Ascending aorta (tissue), 2 donors: Measurements from ENCODE around the gene ZNF496. TPM values are rescaled to one million over a fixed set of nuclear protein-coding genes. Genes with fewer than 3 reads are reported as not detected.

Experiments used
- DNase-seq, 2 donors: peaks; one replicate each; pipeline ENCODE4 v3.0.0-alpha.2; 2019; ENCODE audit warnings: low spot score in 2 of 2
- H3K27ac ChIP-seq, 2 donors: fragments of 200-600 bp; sonication (generic); one replicate each; pipeline ENCODE4 v1.5.1; 2016 to 2017; ENCODE audit warnings: mild to moderate bottlenecking in 1 of 2
- H3K27me3 ChIP-seq: fragments of 200-600 bp; sonication (generic); one replicate; pipeline ENCODE4 v1.5.1; 2017
- H3K36me3 ChIP-seq, 2 donors: fragments of 200-600 bp; sonication (generic); one replicate each; pipeline ENCODE4 v1.5.1; 2016
- H3K4me1 ChIP-seq, 2 donors: fragments of 200-600 bp; sonication (generic); one replicate each; pipeline ENCODE4 v1.5.1; 2016 to 2017; ENCODE audit warnings: mild to moderate bottlenecking in 1 of 2
- H3K4me3 ChIP-seq, 2 donors: fragments of 200-600 bp; sonication (generic); one replicate each; pipeline ENCODE4 v1.5.1; 2016 to 2017; ENCODE audit warnings: mild to moderate bottlenecking in 1 of 2
- H3K9me3 ChIP-seq, 2 donors: fragments of 200-600 bp; sonication (generic); one replicate each; pipeline ENCODE4 v1.5.1; 2016
- intact Hi-C: fragments of 100-400 bp; cut with DNase I; formaldehyde crosslinking; loops from one replicate; pipeline ENCODE4 v1.15.1; 2023
- total RNA-seq: library from RNA; depleted of rRNA; stranded (reverse); fragments of >200 nt; gene quantifications from one replicate; pipeline ENCODE4 v1.1.0, GENCODE V29; 2016
- TF ChIP-seq, protein P1 (sequence below), 3 experiments: fragments of 200-600 bp in 2 of 3; fragments of 450-650 bp in 1 of 3; sonication (generic) in 2 of 3; IDR thresholded peaks; one replicate each; pipeline ENCODE4 v1.5.1; 2016 to 2019; ENCODE audit warnings: antibody characterized with exemption in 3 of 3, mild to moderate bottlenecking in 1 of 3, moderate library complexity in 1 of 3

ZNF496 gene
- total RNA-seq, 1 donor from 2014 or later: 38.5 TPM

DNA sequence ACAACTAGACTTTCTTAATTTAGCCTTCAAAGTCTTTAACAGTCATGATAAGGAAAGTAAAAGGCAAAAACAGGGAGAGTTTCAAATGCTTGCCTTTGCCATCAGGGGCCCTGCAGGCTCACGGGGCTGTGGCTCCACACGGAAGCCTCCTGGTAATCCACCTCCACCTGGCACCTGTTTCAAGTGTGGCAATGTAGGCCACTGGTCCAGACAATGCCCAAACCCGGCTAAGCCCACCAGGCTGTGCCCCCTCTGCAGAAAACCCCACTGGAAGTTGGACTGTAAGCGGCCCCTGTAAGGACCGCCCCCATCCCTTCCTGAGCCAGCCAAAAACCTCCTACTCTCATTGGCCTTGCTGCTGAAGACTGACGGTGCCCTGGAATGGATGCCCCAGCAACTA, 43.3 kb downstream of the ZNF496 start:
- no peaks in the 10 kb centered on the region for H3K9me3 ChIP-seq
- no peaks in the 10 kb centered on the region for H3K4me1 ChIP-seq
- intact Hi-C loops: no loop called here
- no peaks in the 10 kb centered on the region for H3K36me3 ChIP-seq
- TF ChIP-seq, protein P1, sequence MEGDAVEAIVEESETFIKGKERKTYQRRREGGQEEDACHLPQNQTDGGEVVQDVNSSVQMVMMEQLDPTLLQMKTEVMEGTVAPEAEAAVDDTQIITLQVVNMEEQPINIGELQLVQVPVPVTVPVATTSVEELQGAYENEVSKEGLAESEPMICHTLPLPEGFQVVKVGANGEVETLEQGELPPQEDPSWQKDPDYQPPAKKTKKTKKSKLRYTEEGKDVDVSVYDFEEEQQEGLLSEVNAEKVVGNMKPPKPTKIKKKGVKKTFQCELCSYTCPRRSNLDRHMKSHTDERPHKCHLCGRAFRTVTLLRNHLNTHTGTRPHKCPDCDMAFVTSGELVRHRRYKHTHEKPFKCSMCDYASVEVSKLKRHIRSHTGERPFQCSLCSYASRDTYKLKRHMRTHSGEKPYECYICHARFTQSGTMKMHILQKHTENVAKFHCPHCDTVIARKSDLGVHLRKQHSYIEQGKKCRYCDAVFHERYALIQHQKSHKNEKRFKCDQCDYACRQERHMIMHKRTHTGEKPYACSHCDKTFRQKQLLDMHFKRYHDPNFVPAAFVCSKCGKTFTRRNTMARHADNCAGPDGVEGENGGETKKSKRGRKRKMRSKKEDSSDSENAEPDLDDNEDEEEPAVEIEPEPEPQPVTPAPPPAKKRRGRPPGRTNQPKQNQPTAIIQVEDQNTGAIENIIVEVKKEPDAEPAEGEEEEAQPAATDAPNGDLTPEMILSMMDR (IDR thresholded peaks at IDR 0.05): no peak
- DNase-seq: no peak
- no peaks in the 10 kb centered on the region for H3K27me3 ChIP-seq
- no peak overlapping the region for H3K27ac ChIP-seq
- no peak overlapping the region for H3K4me3 ChIP-seq

DNA sequence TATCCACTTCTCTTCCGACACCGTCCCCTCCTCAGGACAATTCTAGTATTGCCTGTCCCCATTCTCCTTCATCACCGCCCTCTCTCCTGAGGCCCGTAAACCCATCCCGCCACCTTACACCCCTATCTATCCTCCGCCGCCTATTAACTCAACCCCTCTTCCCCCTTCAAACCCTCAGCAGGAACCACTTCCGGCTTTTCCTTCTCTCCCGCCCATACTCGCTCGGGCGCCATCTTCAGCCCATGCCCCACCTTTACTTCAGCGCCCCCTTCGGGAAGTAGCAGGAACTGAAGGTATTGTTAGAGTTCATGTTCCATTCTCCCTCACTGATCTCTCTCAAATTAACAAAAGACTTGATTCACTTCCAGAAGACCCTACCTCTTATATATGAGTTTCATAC, 44.2 kb downstream of the ZNF496 start:
- Histone ChIP-seq H3K27me3 (no peaks in the 10 kb centered on the region), H3K36me3 (no peaks in the 10 kb centered on the region), H3K27ac (no peak overlapping the region), H3K4me3 (no peak overlapping the region), H3K4me1 (no peaks in the 10 kb centered on the region), H3K9me3 (no peaks in the 10 kb centered on the region)
- no peak for DNase-seq
- TF ChIP-seq, protein P1 (IDR thresholded peaks at IDR 0.05): no peak
- intact Hi-C loops: no loop called here

DNA sequence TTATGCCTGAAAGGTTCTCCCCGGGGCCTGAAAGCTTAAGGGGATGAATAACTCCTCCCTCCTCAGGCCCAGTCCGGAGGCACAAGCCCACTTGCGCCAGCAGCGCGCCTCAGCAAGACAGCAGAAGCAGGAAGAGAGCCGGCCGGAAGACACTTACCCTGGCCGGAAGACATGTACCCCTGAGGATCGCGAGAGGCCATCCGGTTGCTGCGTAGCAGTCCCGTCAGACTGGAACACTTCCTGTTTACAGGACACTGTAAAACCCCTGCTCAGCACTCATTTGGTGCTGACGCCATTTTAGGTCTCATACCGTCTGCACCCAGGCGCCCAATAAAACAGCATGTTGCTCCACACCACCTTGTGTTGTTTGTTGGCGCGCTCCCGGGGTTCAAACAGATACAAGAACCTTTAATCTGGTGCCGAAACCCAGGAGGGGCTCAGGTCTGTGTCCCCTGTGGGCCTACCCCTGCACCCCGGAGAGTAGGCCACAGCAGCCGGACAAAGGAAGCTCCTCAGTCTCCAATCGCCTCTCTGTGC, 45.5 kb downstream of the ZNF496 start:
- intact Hi-C loops: no loop called here
- no peaks in the 10 kb centered on the region for H3K36me3 ChIP-seq
- no peak for DNase-seq
- H3K4me1 ChIP-seq: no peaks in the 10 kb centered on the region
- H3K4me3 ChIP-seq: no peak overlapping the region
- H3K27ac ChIP-seq: no peak overlapping the region
- no peaks in the 10 kb centered on the region for H3K27me3 ChIP-seq
- TF ChIP-seq, protein P1 (IDR thresholded peaks at IDR 0.05): no peak
- H3K9me3 ChIP-seq: no peaks in the 10 kb centered on the region

DNA sequence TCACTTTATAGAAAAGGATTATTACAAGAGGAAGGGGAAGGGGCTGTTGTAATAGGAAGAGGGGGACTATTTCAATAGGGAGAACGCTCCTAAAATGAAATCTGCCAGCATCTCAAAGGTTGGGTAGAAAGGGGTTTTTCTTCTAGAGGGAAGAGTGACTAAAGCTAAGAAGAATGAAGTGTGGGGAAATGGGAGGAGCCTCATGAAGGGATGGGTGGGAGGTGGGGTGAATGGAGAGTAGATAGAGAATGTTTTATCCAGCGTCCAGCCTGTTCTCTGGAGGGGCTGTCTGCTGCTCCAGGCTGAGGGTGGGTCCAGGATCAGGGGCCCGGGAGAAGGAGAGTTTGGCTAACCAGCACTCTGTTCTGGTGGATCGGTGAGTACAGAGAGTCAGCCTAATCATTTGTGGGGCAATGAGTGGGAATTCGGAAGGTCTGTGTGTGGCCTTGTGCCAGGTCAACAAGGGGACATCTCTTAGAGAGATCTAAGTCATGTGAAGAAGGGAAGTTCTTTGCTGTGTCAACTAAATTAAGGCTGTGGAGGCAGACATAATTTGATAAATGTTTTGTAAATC, 50.6 kb downstream of the ZNF496 start:
- no peak overlapping the region for H3K4me3 ChIP-seq
- DNase-seq: no peak
- H3K27me3 ChIP-seq: no peaks in the 10 kb centered on the region
- no peaks in the 10 kb centered on the region for H3K9me3 ChIP-seq
- TF ChIP-seq, protein P1 (IDR thresholded peaks at IDR 0.05): no peak
- H3K27ac ChIP-seq: no peak overlapping the region
- intact Hi-C loops: no loop called here
- H3K4me1 ChIP-seq: no peaks in the 10 kb centered on the region
- H3K36me3 ChIP-seq: no peaks in the 10 kb centered on the region

DNA sequence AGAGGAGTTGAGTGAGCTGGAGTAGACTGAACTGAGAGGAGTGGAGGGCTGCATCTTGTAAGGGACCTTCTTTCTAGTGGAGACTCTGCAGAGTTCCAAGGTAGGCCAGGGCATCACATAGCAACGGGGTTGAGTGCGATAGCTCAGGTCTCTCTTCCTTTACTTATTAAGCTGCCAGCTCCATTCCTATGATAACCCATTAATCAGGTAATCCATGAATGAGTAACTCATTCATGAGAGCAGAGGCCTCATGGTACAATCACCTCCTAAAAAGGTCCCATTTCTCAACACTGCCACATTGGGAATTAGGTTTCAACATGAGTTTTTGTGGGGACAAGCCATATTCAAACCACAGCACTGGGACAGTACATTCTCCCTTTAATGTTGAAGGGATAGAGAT, 54.5 kb downstream of the ZNF496 start:
- intact Hi-C loops: no loop called here
- Histone ChIP-seq H3K27me3 (no peaks in the 10 kb centered on the region), H3K4me3 (no peak overlapping the region), H3K36me3 (no peaks in the 10 kb centered on the region), H3K27ac (no peak overlapping the region), H3K4me1 (no peaks in the 10 kb centered on the region), H3K9me3 (no peaks in the 10 kb centered on the region)
- TF ChIP-seq, protein P1 (IDR thresholded peaks at IDR 0.05): no peak
- no peak for DNase-seq
